ENCODE measurements around the gene ANKRD13A. TPM values are rescaled to one million over a fixed set of nuclear protein-coding genes. Genes with fewer than 3 reads are reported as not detected.
"Not testable (repeated sequence)": the region's sequence is repeated elsewhere in the genome, so short reads cannot be mapped to it uniquely, and the experiment has no call there.

Gene ANKRD13A
- total and polyA plus RNA-seq, 12 donors, result 14.0 to 29.0 (median 18.6) TPM

DNA sequence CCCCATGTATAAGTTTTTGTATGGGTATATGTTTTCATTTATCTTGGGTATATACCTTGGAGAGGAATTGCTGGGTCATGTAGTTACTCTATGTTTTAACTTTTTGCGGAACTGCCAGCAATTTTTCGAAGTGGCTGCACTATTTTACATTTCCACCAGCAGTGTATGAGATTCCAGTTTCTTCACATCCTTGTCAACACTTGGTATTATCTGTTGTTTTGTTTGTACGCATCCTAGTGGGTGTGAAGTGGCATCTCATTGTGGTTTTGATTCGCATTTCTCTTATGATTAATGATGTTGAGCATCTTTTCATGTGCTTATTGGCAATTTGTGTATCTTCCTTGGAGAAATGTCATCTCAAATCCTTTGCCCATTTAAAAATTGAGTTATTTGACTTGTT is 6.9 kb downstream of the ANKRD13A start:
- Histone ChIP-seq H3K27me3 (no peaks in the 10 kb centered on the region), H3K36me3 (peaks cover 0 to 15% (median 0%) of the 10 kb centered on the region in 9 donors), H3K27ac (no peak overlapping the region), H3K4me1 (peaks cover 0 to 22% (median 12%) of the 10 kb centered on the region in 9 donors), H3K4me3 (no peak overlapping the region), H3K9me3 (peaks cover 0 to 18% (median 0%) of the 10 kb centered on the region in 11 donors)
- DNase-seq (no peak), ATAC-seq (no peak)
- WGBS, 2 donors, result 98% methylated on average over 4 of the region's 4 CpGs
- intact Hi-C loops (cut with DNase I), result no loop called here
- TF ChIP-seq, protein P1, sequence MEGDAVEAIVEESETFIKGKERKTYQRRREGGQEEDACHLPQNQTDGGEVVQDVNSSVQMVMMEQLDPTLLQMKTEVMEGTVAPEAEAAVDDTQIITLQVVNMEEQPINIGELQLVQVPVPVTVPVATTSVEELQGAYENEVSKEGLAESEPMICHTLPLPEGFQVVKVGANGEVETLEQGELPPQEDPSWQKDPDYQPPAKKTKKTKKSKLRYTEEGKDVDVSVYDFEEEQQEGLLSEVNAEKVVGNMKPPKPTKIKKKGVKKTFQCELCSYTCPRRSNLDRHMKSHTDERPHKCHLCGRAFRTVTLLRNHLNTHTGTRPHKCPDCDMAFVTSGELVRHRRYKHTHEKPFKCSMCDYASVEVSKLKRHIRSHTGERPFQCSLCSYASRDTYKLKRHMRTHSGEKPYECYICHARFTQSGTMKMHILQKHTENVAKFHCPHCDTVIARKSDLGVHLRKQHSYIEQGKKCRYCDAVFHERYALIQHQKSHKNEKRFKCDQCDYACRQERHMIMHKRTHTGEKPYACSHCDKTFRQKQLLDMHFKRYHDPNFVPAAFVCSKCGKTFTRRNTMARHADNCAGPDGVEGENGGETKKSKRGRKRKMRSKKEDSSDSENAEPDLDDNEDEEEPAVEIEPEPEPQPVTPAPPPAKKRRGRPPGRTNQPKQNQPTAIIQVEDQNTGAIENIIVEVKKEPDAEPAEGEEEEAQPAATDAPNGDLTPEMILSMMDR (IDR thresholded peaks at IDR 0.05), result no peak

DNA sequence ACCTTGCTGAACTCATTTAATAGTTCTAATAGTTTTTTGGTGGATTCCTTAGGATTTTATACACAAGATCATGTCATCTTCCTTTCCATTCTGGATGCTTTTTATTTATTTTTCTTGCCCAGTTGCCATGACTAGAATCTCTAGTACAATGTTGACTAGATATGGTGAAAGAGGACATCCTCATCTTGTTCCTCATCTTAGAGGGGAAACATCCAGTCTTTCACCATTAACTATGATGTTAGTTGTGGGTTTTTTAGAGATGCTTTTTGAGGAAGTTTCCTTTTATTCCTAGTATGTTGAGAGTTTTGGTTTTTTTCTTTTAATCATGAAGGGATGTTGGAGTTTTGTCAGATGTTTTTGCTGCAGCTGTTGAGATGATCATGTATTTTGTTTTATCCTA is 8.7 kb downstream of the ANKRD13A start:
- DNase-seq (no peak), ATAC-seq (no peak)
- Histone ChIP-seq H3K27ac (peak overlapping the region in 2 of 10 donors; percentile 4 to 9), H3K4me1 (peaks cover 0 to 27% (median 0%) of the 10 kb centered on the region in 9 donors), H3K4me3 (no peak overlapping the region), H3K9me3 (peaks cover 0 to 18% (median 0%) of the 10 kb centered on the region in 11 donors), H3K27me3 (no peaks in the 10 kb centered on the region), H3K36me3 (peaks cover 0 to 25% (median 5%) of the 10 kb centered on the region in 9 donors)
- intact Hi-C loops (cut with DNase I), result no loop called here
- TF ChIP-seq, protein P1 (IDR thresholded peaks at IDR 0.05), result no peak

DNA sequence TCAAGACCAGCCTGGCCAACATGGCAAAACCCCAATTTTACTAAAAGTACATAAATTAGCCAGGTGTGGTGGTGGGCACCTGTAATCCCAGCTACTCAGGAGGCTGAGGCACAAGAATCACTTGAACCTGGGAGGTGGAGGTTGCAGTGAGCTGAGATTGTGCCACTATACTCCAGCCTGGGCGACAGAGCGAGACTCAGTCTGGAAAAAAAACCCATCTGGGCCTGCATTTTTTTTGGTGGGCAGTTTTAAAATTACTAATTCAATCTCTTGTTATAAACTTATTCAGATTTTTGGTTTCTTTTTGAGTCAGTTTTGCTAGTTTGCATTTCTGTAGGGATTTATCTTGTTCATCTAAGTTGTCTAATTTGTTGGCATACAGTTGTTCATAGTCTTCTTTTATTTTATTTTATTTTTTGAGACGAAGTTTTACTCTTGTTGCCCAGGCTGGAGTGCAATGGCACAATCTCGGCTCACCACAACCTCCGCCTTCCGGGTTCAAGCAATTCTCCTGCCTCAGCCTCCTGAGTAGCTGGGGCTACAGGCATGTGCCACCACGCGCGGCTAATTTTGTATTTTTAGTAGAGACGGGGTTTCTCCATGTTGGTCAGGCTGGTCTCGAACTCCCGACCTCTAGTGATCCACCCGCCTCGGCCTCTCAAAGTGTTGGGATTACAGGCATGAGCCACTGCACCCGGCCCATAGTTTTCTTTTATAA is 9.6 kb downstream of the ANKRD13A start:
- ATAC-seq; DNase-seq; H3K27me3 ChIP-seq; intact Hi-C loops (cut with DNase I); H3K4me3 ChIP-seq; H3K27ac ChIP-seq: not testable (repeated sequence)
- peaks cover 0 to 18% (median 0%) of the 10 kb centered on the region in 11 donors for H3K9me3 ChIP-seq
- peaks cover 0 to 30% (median 13%) of the 10 kb centered on the region in 9 donors for H3K36me3 ChIP-seq
- 96% methylated on average over 15 of the region's 15 CpGs for WGBS, 2 donors
- peaks cover 0 to 27% (median 0%) of the 10 kb centered on the region in 9 donors for H3K4me1 ChIP-seq

DNA sequence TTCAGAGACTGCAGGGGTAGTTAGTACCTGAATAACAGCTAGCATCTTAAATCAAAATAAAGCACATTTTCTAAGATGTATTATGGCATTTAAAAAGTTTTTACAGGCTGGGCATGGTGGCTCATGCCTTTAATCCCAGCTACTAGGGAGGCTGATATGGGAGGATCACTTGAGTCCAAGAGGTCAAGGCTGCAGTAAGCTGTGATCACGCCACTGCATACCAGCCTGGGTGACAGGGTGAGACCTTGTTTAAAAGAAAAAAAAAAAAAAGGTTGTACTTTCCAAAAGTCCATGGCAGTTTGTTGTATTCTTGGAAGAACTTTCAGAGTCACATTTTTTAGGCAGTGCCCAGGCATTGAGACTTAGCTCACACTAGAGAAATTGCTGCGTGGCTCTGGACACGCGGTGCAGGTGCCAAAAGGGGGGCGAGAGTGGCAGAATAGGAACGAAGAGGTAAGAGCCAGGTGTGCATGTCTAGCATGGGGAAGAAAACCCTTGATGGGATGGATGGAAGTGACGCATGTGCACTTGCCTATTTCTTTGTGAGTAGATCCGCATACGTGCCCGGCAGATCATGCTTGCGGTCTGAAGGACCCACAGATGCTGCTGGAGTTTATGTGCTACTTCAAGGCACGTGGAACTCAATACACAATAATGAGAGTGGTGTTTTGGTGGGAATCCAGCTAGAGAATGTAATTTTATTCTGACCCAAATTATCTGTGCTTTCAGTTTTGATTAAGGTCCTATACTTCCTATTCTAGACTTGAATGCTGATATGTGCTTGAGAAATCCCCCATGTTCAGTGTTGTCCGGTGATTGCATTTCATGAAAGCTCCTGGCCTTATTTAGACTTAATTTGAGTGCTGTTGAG is 11.9 kb downstream of the ANKRD13A start:
- ATAC-seq, result no peak
- TF ChIP-seq, protein P1 (IDR thresholded peaks at IDR 0.05), result no peak

More for the DNA sequence above, 11.9 kb downstream of the ANKRD13A start:
- Histone ChIP-seq H3K36me3 (peaks cover 0 to 52% (median 15%) of the 10 kb centered on the region in 9 donors), H3K4me3 (no peak overlapping the region), H3K27me3 (no peaks in the 10 kb centered on the region), H3K27ac (peak overlapping the region in 1 of 10 donors; percentile 68), H3K9me3 (peaks cover 0 to 16% (median 0%) of the 10 kb centered on the region in 11 donors), H3K4me1 (peaks cover 0 to 40% (median 0%) of the 10 kb centered on the region in 9 donors)
- WGBS, 2 donors, result 96% methylated on average over 13 of the region's 13 CpGs
- intact Hi-C loops (cut with DNase I), result no loop called here
- DNase-seq, result no peak

Measured in heart right ventricle (tissue), 16 donors.